GM12878 (cell line): ENCODE data around the gene PDE7B.

Source experiments
- CBX3 ChIP-seq: fragments of 200-600 bp; sonication (generic); IDR thresholded peaks from 2 replicates; pipeline ENCODE4 v1.6.1; 2016; ENCODE audit warnings: low read depth, borderline replicate concordance
- CEBPB ChIP-seq, 2 experiments: fragments of 150-350 bp in 1 of 2; IDR thresholded peaks; 2 replicates each; pipeline ENCODE4 v1.6.1; 2012 to 2014; ENCODE audit warnings: low read depth in 2 of 2, low read length in 2 of 2, borderline replicate concordance in 1 of 2, inconsistent platforms in 1 of 2
- CTCF ChIP-seq, 3 experiments: IDR thresholded peaks in 2 of 3; conservative IDR thresholded peaks in 1 of 3; 2 replicates each; pipeline ENCODE4 v1.5.1; 2011; ENCODE audit warnings: low read depth in 3 of 3, low read length in 3 of 3, mild to moderate bottlenecking in 3 of 3, control low read depth in 2 of 3, moderate library complexity in 2 of 3, inconsistent platforms in 1 of 3, mixed read lengths in 1 of 3; ENCODE audit not compliant: control insufficient read depth in 2 of 3, insufficient read depth in 1 of 3; ENCODE audit errors: extremely low read depth in 1 of 3
- EZH2 ChIP-seq: IDR thresholded peaks from 2 replicates; pipeline ENCODE4 v1.6.1; 2012; ENCODE audit warnings: low read depth, mild to moderate bottlenecking, control low read depth, inconsistent platforms, low read length, borderline replicate concordance; ENCODE audit not compliant: control insufficient read depth
- MAX ChIP-seq: IDR thresholded peaks from 2 replicates; pipeline ENCODE4 v1.6.1; 2012; ENCODE audit warnings: low read depth, low read length, improper control_type of control experiment
- POLR2AphosphoS5 ChIP-seq: IDR thresholded peaks from 2 replicates; pipeline ENCODE4 v1.6.1; 2011; ENCODE audit warnings: mild to moderate bottlenecking, low read length, inconsistent platforms
- SPI1 ChIP-seq: IDR thresholded peaks from 2 replicates; pipeline ENCODE4 v1.6.1; 2011; ENCODE audit warnings: low read depth, mild to moderate bottlenecking, low read length, moderate library complexity, borderline replicate concordance; ENCODE audit not compliant: insufficient read depth
- YY1 ChIP-seq: IDR thresholded peaks from 2 replicates; pipeline ENCODE4 v1.6.1; 2011; ENCODE audit warnings: low read depth, mild to moderate bottlenecking, low read length

- no peak for TF ChIP-seq CBX3
- TF ChIP-seq CTCF (IDR thresholded peaks at IDR 0.05 in 2 of 3, conservative IDR thresholded peaks at IDR 0.05 in 1 of 3; ENCODE audit: control insufficient read depth in 2 of 3, extremely low read depth in 1 of 3, insufficient read depth in 1 of 3, low read depth in 3 of 3, low read length in 3 of 3) = no peak
- no peak for TF ChIP-seq SPI1
- no peak for TF ChIP-seq POLR2AphosphoS5
- TF ChIP-seq MAX = no peak
- no peak for TF ChIP-seq YY1
- TF ChIP-seq CEBPB (IDR thresholded peaks at IDR 0.05; ENCODE audit: borderline replicate concordance in 1 of 2, low read depth in 2 of 2, low read length in 2 of 2) = no peak
- no peak for TF ChIP-seq EZH2
These were observed 243.3 kb downstream of the PDE7B start for GRCh38 chr6:136094812-136095211.
